Astrocyte (in vitro differentiated cells and primary cell): ENCODE results near the gene SFTA2. TPM values are rescaled to one million over a fixed set of nuclear protein-coding genes. Genes with fewer than 3 reads are reported as not detected.

Experiments used
- DNase-seq: peaks from one replicate; pipeline ENCODE4 v3.0.0-alpha.2; 2010; ENCODE audit warnings: low read depth
- FAIRE-seq: peaks from 2 replicates; lab custom pipeline; 2011; peaks lifted over from hg19 to GRCh38; lab: Jason Lieb, UNC
- H2AFZ ChIP-seq: 2 replicates; pipeline ENCODE4 v1.6.0; 2012; ENCODE audit warnings: low read depth, low read length, inconsistent platforms
- H3K27ac ChIP-seq: 2 replicates; pipeline ENCODE4 v1.5.1; 2011; ENCODE audit warnings: low read depth, low read length, inconsistent platforms
- H3K27me3 ChIP-seq: 2 replicates; pipeline ENCODE4 v1.6.0; 2011; ENCODE audit warnings: low read length, inconsistent platforms; ENCODE audit not compliant: insufficient read depth
- H3K36me3 ChIP-seq: 2 replicates; pipeline ENCODE4 v1.5.1; 2011; ENCODE audit warnings: low read length, inconsistent platforms; ENCODE audit not compliant: insufficient read depth
- H3K4me1 ChIP-seq: 2 replicates; pipeline ENCODE4 v1.5.1; 2011; ENCODE audit warnings: low read length, inconsistent platforms; ENCODE audit not compliant: insufficient read depth
- H3K4me2 ChIP-seq: 2 replicates; pipeline ENCODE4 v1.6.0; 2012; ENCODE audit warnings: low read length, inconsistent platforms
- H3K4me3 ChIP-seq: 2 replicates; pipeline ENCODE4 v1.5.1; 2011; ENCODE audit warnings: low read depth, mild to moderate bottlenecking, low read length, inconsistent platforms; ENCODE audit not compliant: insufficient read depth
- H3K79me2 ChIP-seq: 2 replicates; pipeline ENCODE4 v1.6.0; 2012; ENCODE audit warnings: mild to moderate bottlenecking, low read length, inconsistent platforms; ENCODE audit not compliant: insufficient read depth
- H3K9ac ChIP-seq: 2 replicates; pipeline ENCODE4 v1.6.0; 2012; ENCODE audit warnings: mild to moderate bottlenecking, low read length, inconsistent platforms
- H3K9me3 ChIP-seq: 2 replicates; pipeline ENCODE4 v1.5.1; 2012; ENCODE audit warnings: low read depth, mild to moderate bottlenecking, low read length, inconsistent platforms; ENCODE audit not compliant: insufficient read depth
- H4K20me1 ChIP-seq: 2 replicates; pipeline ENCODE4 v1.6.0; 2012; ENCODE audit warnings: low read length, inconsistent platforms; ENCODE audit not compliant: insufficient read depth
- H3K27ac Mint-ChIP-seq: one replicate; pipeline ENCODE4 v1.8.0; 2021; ENCODE audit warnings: mild to moderate bottlenecking, mixed read lengths; ENCODE audit not compliant: unreplicated experiment
- H3K27me3 Mint-ChIP-seq: one replicate; pipeline ENCODE4 v1.8.0; 2021; ENCODE audit warnings: low read depth, mixed read lengths; ENCODE audit not compliant: unreplicated experiment
- H3K36me3 Mint-ChIP-seq: one replicate; pipeline ENCODE4 v1.8.0; 2021; ENCODE audit warnings: low read depth, mixed read lengths; ENCODE audit not compliant: unreplicated experiment
- H3K4me1 Mint-ChIP-seq: one replicate; pipeline ENCODE4 v1.8.0; 2021; ENCODE audit warnings: low read depth, mixed read lengths; ENCODE audit not compliant: unreplicated experiment
- H3K4me3 Mint-ChIP-seq: one replicate; pipeline ENCODE4 v1.8.0; 2021; ENCODE audit warnings: mild to moderate bottlenecking, moderate library complexity, mixed read lengths; ENCODE audit not compliant: unreplicated experiment
- H3K9me3 Mint-ChIP-seq: one replicate; pipeline ENCODE4 v1.8.0; 2021; ENCODE audit warnings: mild to moderate bottlenecking, mixed read lengths; ENCODE audit not compliant: unreplicated experiment
- CTCF ChIP-seq: IDR thresholded peaks from 2 replicates; pipeline ENCODE4 v1.5.1; 2011; ENCODE audit warnings: low read depth, mild to moderate bottlenecking, inconsistent platforms, low read length, moderate library complexity; ENCODE audit not compliant: insufficient read depth
- EZH2 ChIP-seq: IDR thresholded peaks from 2 replicates; pipeline ENCODE4 v1.6.1; 2012; ENCODE audit warnings: mild to moderate bottlenecking, low read length, inconsistent platforms; ENCODE audit not compliant: insufficient read depth
- total RNA-seq: library from RNA; stranded (reverse); gene quantifications from 2 replicates; pipeline ENCODE4 v1.2.1, GENCODE V29; 2021

The SFTA2 gene
- total RNA-seq, 1 donor from 2014 or later, result not detected

- Histone ChIP-seq H3K79me2 (no peaks in the 10 kb centered on the region), H3K27ac (no peak overlapping the region), H2AFZ (no peak overlapping the region), H3K9ac (no peak overlapping the region), H3K4me1 (peaks cover 4% of the 10 kb centered on the region), H3K36me3 (no peaks in the 10 kb centered on the region), H3K4me2 (no peak overlapping the region), H4K20me1 (no peaks in the 10 kb centered on the region), H3K9me3 (no peaks in the 10 kb centered on the region), H3K27me3 (no peaks in the 10 kb centered on the region), H3K4me3 (no peak overlapping the region)
- Mint-ChIP-seq H3K9me3 (peaks cover 9% of the 10 kb centered on the region), H3K4me3 (no peak overlapping the region), H3K27me3 (peaks cover 31% of the 10 kb centered on the region), H3K36me3 (peaks cover 2% of the 10 kb centered on the region), H3K27ac (no peak overlapping the region), H3K4me1 (peaks cover 7% of the 10 kb centered on the region)
- FAIRE-seq (no peak), DNase-seq (no peak)
- TF ChIP-seq EZH2 (no peak), CTCF (no peak)
Observed at GRCh38 chr6:30966154-30966553, 34.2 kb upstream of the SFTA2 start.

DNA sequence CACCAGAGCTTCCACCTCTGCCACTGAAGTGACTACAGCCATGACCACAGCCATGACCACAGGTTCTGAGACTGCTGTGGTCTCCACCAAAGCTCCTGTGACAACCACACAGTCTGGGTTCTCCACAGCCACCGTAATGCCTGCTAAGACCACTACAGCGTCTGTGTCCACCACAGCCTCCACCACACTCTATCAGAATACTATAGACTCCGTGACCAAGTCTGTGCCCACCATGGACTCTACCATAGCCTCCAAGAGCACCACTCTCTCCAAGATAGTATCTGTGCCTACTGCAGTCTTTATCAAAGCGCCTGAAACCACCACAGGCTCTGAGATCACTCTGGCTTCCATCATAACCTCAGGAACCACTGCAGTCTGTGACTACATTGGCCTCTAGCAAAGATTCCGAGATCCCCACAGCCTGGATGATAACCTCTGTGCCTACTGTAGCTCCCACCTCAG lies 33.2 kb upstream of the SFTA2 start:
- Mint-ChIP-seq H3K36me3 (peaks cover 2% of the 10 kb centered on the region), H3K4me3 (no peak overlapping the region), H3K9me3 (peaks cover 9% of the 10 kb centered on the region), H3K27ac (peak overlapping the region; percentile 80), H3K27me3 (peaks cover 28% of the 10 kb centered on the region), H3K4me1 (peaks cover 7% of the 10 kb centered on the region)
- no peaks in the 10 kb centered on the region for H3K36me3 ChIP-seq
- H4K20me1 ChIP-seq, result no peaks in the 10 kb centered on the region
- H3K4me3 ChIP-seq, result no peak overlapping the region
- no peak overlapping the region for H3K27ac ChIP-seq
- no peak for TF ChIP-seq CTCF
- TF ChIP-seq EZH2, result no peak
- no peak overlapping the region for H2AFZ ChIP-seq
- H3K27me3 ChIP-seq, result no peaks in the 10 kb centered on the region
- H3K9me3 ChIP-seq, result no peaks in the 10 kb centered on the region
- H3K9ac ChIP-seq, result no peak overlapping the region
- DNase-seq (no peak), FAIRE-seq (no peak)
- no peak overlapping the region for H3K4me2 ChIP-seq
- H3K79me2 ChIP-seq, result no peaks in the 10 kb centered on the region
- peaks cover 4% of the 10 kb centered on the region for H3K4me1 ChIP-seq

- Mint-ChIP-seq H3K4me3 (no peak overlapping the region), H3K4me1 (peaks cover 7% of the 10 kb centered on the region), H3K27me3 (peaks cover 24% of the 10 kb centered on the region), H3K27ac (no peak overlapping the region), H3K36me3 (peaks cover 2% of the 10 kb centered on the region), H3K9me3 (peaks cover 7% of the 10 kb centered on the region)
- Histone ChIP-seq H3K27me3 (no peaks in the 10 kb centered on the region), H3K9me3 (no peaks in the 10 kb centered on the region), H3K9ac (no peak overlapping the region), H2AFZ (no peak overlapping the region), H3K27ac (no peak overlapping the region), H3K36me3 (no peaks in the 10 kb centered on the region), H3K4me2 (no peak overlapping the region), H3K79me2 (no peaks in the 10 kb centered on the region), H3K4me3 (no peak overlapping the region), H4K20me1 (no peaks in the 10 kb centered on the region), H3K4me1 (peaks cover 4% of the 10 kb centered on the region)
- peak; percentile 52 for DNase-seq
- TF ChIP-seq CTCF, result no peak
- TF ChIP-seq EZH2, result no peak
- no peak for FAIRE-seq
Observed at GRCh38 chr6:30964075-30964474, 32.1 kb upstream of the SFTA2 start.
